ENCODE data around the gene USP9X.

USP9X gene

DNA sequence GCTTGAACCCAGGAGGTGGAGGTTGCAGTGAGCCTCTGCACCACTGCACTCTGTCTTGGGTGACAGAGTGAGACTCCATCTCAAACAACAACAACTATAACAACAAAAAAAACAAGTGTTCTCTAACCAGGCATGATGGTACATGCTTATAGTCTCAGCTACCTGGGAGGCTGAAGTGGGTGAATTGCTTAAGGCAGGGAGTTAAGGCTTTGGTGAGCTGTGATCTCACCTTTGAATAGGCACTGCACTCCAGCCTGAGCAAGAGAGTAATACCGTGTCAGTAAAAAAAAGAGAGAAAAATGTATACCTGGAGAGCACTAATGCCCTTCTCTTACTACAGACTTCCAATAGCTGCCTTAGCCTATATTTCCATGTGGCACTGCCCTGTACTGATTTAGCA, 18.9 kb upstream of the USP9X start:
- no peak for DNase-seq (ENCODE audit: low spot score in 2 of 2)
- Mint-ChIP-seq H3K4me1 (no peaks in the 10 kb centered on the region), H3K27ac (ENCODE audit: low read depth) (no peak overlapping the region), H3K27me3 (no peaks in the 10 kb centered on the region), H3K4me3 (no peak overlapping the region), H3K36me3 (ENCODE audit: insufficient read depth) (no peaks in the 10 kb centered on the region), H3K9me3 (no peaks in the 10 kb centered on the region)
- no peak for ATAC-seq (replicated peaks; ENCODE audit: extremely low read depth, poor library complexity, severe bottlenecking)

- ATAC-seq (replicated peaks; ENCODE audit: extremely low read depth, poor library complexity, severe bottlenecking) = no peak
Measured at GRCh38 chrX:41066969-41067368, 18.3 kb upstream of the USP9X start.

GRCh38 chrX:41067721-41068120, 17.5 kb upstream of the USP9X start:
- ATAC-seq (replicated peaks; ENCODE audit: extremely low read depth, poor library complexity, severe bottlenecking) = no peak

More at GRCh38 chrX:41066969-41067368, 18.3 kb upstream of the USP9X start:
- no peaks in the 10 kb centered on the region for H3K9me3 Mint-ChIP-seq
- H3K4me1 Mint-ChIP-seq = no peaks in the 10 kb centered on the region
- no peak for DNase-seq (ENCODE audit: low spot score in 2 of 2)
- no peak overlapping the region for H3K4me3 Mint-ChIP-seq
- no peaks in the 10 kb centered on the region for H3K27me3 Mint-ChIP-seq
- H3K36me3 Mint-ChIP-seq (ENCODE audit: insufficient read depth) = no peaks in the 10 kb centered on the region
- H3K27ac Mint-ChIP-seq (ENCODE audit: low read depth) = no peak overlapping the region

GRCh38 chrX:41076742-41077141, 8.5 kb upstream of the USP9X start:
- H3K9me3 Mint-ChIP-seq = no peaks in the 10 kb centered on the region
- H3K4me1 Mint-ChIP-seq = no peaks in the 10 kb centered on the region
- no peak overlapping the region for H3K4me3 Mint-ChIP-seq
- no peaks in the 10 kb centered on the region for H3K36me3 Mint-ChIP-seq (ENCODE audit: insufficient read depth)
- H3K27ac Mint-ChIP-seq (ENCODE audit: low read depth) = no peak overlapping the region
- H3K27me3 Mint-ChIP-seq = no peaks in the 10 kb centered on the region
- DNase-seq (ENCODE audit: low spot score in 2 of 2) (no peak), ATAC-seq (replicated peaks; ENCODE audit: extremely low read depth, poor library complexity, severe bottlenecking) (no peak)

More at GRCh38 chrX:41067721-41068120, 17.5 kb upstream of the USP9X start:
- Mint-ChIP-seq H3K4me3 (no peak overlapping the region), H3K27ac (ENCODE audit: low read depth) (no peak overlapping the region), H3K9me3 (no peaks in the 10 kb centered on the region), H3K4me1 (no peaks in the 10 kb centered on the region), H3K27me3 (no peaks in the 10 kb centered on the region), H3K36me3 (ENCODE audit: insufficient read depth) (no peaks in the 10 kb centered on the region)
- DNase-seq (ENCODE audit: low spot score in 2 of 2) = no peak

DNA sequence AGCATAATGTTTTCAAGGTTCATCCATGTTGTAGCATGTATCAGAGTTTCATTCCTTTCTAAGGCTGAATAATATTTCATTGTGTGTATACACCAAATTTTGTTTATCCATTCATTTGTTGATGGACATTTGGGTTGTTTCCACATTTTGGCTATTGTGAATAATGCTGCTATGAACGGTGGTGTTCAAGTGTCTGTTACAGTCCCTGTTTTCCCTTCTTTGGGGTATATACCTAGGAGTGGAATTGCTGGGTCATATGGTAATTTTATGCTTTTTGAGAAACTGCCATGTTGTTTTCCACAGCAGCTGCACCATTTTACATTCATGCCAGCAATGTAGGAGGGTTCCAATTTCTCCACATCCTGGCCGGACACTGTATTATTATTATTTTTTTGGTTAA, 3.4 kb upstream of the USP9X start:
- ATAC-seq (replicated peaks; ENCODE audit: extremely low read depth, poor library complexity, severe bottlenecking) (no peak), DNase-seq (ENCODE audit: low spot score in 2 of 2) (no peak)
- Mint-ChIP-seq H3K4me1 (no peaks in the 10 kb centered on the region), H3K4me3 (no peak overlapping the region), H3K9me3 (no peaks in the 10 kb centered on the region), H3K27me3 (no peaks in the 10 kb centered on the region), H3K27ac (ENCODE audit: low read depth) (no peak overlapping the region), H3K36me3 (ENCODE audit: insufficient read depth) (peaks cover 24% of the 10 kb centered on the region)

GRCh38 chrX:41082783-41083182, 2.5 kb upstream of the USP9X start:
- H3K27me3 Mint-ChIP-seq = no peaks in the 10 kb centered on the region
- ATAC-seq (replicated peaks; ENCODE audit: extremely low read depth, poor library complexity, severe bottlenecking) (no peak), DNase-seq (ENCODE audit: low spot score in 2 of 2) (no peak)
- H3K4me3 Mint-ChIP-seq = no peak overlapping the region
- H3K36me3 Mint-ChIP-seq (ENCODE audit: insufficient read depth) = peaks cover 26% of the 10 kb centered on the region
- H3K27ac Mint-ChIP-seq (ENCODE audit: low read depth) = no peak overlapping the region
- H3K4me1 Mint-ChIP-seq = no peaks in the 10 kb centered on the region
- no peaks in the 10 kb centered on the region for H3K9me3 Mint-ChIP-seq

DNA sequence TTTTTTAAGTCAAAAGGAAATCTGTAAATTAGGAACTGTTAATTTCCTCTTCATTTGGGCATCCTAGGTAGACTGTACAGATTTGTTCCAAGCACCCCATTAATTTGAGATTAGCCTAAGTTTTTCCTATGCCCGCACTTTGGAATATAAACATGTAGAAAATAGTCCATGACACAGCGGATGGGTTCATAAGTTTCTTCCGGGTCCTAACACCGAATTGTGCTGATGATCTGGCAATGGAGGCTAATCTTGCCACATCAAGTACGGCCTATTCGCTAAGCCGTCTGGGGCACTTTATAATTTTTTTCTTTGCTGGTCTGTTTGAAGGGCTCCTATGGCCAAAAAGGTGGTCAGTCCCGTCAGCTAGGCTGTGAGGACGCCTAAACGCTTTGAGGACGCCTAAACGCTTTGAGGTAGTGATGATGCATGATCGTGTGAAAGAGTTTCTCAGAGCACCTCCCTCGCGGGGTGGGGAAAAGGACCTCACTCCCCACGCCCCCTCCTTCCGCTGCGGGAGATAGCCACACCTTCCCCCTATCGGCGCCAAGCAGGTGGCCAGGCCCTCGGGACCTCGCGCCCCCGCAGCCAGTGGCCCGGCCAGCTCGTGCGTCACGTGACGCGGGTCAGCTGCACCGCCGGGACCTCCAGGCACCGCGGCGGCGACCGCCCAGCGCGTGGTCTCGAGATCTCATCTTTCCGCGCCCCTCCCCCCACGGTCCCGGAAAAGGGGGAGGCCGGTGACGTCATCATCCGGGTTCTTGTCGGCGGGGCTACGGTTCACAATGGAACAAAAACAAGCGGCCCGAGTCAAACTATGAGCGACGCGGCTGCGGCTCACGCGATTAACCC, 977 bp upstream of the USP9X start:
- DNase-seq (ENCODE audit: low spot score in 2 of 2) (peak; percentile 94 to 97), ATAC-seq (replicated peaks; ENCODE audit: extremely low read depth, poor library complexity, severe bottlenecking) (peak; percentile 67)
- Mint-ChIP-seq H3K27ac (ENCODE audit: low read depth) (peak overlapping the region; percentile 95), H3K9me3 (no peaks in the 10 kb centered on the region), H3K36me3 (ENCODE audit: insufficient read depth) (peaks cover 28% of the 10 kb centered on the region), H3K27me3 (no peaks in the 10 kb centered on the region), H3K4me3 (peak overlapping the region; percentile 91), H3K4me1 (peaks cover 9% of the 10 kb centered on the region)

DNA sequence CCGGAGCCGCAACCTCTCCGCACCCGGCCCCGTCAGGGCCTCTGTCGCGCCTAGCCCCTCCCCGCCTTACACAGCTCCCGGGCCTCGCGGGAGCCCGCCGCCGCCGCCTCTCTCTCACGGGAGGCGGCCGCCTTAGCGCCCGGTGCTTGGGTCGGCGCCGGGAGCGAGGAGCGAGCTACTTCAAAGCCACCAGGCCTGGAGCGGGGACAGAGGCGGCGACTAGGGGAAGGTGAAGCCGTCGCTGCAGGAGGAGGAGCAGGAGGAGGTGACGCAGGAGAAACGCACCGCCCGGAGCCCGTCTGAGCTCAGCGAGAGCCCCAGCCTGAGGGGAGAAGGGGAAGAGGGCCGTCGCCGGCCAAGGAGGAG, 250 bp downstream of the USP9X start:
- Mint-ChIP-seq H3K36me3 (ENCODE audit: insufficient read depth) (peaks cover 30% of the 10 kb centered on the region), H3K4me1 (peaks cover 15% of the 10 kb centered on the region), H3K9me3 (no peaks in the 10 kb centered on the region), H3K27ac (ENCODE audit: low read depth) (peak overlapping the region; percentile 95), H3K4me3 (peak overlapping the region; percentile 91), H3K27me3 (no peaks in the 10 kb centered on the region)
- DNase-seq (ENCODE audit: low spot score in 2 of 2) = peak; percentile 45 to 68
- peak; percentile 39 for ATAC-seq (replicated peaks; ENCODE audit: extremely low read depth, poor library complexity, severe bottlenecking)

DNA sequence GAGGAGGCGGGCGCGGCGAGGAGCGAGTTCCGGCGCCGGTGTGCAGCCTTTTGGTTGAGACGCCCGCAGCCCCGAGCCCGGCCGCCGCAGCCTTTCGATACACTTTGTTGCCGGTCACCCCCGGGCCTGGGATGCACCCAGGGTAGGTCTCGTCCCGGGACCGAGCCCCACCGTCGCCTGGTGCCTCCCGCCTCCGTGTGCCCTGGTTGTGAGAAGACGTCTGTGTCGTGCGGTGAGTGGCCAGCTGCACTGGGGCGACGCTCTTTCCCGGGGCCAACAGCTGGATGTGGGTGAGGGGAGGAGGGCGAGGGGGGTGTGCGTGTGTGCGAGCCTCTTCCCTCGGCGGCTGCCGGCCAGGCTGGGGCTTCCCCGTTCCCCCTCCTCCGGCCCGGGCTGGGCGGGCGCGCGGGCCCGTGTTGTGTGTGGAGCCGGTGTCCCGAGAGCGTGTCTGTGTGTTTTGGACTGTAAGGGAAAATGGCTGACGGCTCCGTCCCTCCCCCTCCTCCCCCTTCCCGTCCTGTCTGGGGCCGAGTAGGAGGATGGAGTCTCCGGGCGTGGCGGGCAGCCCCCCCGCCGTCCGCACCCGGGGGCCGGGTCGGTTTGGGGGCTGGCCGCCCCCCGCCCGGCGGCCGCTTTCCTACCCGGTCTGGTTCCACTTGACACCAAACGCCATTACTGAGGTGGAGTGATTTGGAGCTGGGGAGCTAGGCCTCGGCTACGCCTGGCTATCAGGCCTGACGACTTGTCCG, 807 bp downstream of the USP9X start:
- H3K36me3 Mint-ChIP-seq (ENCODE audit: insufficient read depth) = peaks cover 30% of the 10 kb centered on the region
- peak overlapping the region; percentile 95 for H3K27ac Mint-ChIP-seq (ENCODE audit: low read depth)
- DNase-seq (ENCODE audit: low spot score in 2 of 2) (peak; percentile 15 to 18), ATAC-seq (replicated peaks; ENCODE audit: extremely low read depth, poor library complexity, severe bottlenecking) (no peak)
- H3K4me1 Mint-ChIP-seq = peaks cover 20% of the 10 kb centered on the region
- H3K27me3 Mint-ChIP-seq = no peaks in the 10 kb centered on the region
- H3K4me3 Mint-ChIP-seq = peak overlapping the region; percentile 91
- H3K9me3 Mint-ChIP-seq = no peaks in the 10 kb centered on the region

DNA sequence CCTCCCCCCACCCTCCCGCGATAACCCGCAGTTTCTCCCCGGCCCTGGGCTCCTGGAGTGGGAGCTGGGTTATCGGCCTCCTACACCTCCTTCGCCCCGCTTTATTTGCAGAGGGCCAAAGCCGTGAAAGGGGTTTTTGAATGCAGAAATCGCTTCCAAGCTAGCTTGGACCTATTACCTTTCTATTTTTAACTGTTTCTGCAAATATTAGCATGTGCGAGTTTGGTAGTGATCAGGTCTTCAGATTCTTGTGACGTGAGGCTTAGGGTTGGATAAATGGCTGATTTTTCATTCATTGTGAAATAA, 1.3 kb downstream of the USP9X start:
- DNase-seq (ENCODE audit: low spot score in 2 of 2) = no peak
- Mint-ChIP-seq H3K36me3 (ENCODE audit: insufficient read depth) (peaks cover 33% of the 10 kb centered on the region), H3K27me3 (no peaks in the 10 kb centered on the region), H3K4me1 (peaks cover 25% of the 10 kb centered on the region), H3K4me3 (peak overlapping the region; percentile 91), H3K27ac (ENCODE audit: low read depth) (peak overlapping the region; percentile 95), H3K9me3 (no peaks in the 10 kb centered on the region)
- no peak for ATAC-seq (replicated peaks; ENCODE audit: extremely low read depth, poor library complexity, severe bottlenecking)

GRCh38 chrX:41087201-41087600, 2.0 kb downstream of the USP9X start:
- peaks cover 28% of the 10 kb centered on the region for H3K4me1 Mint-ChIP-seq
- ATAC-seq (replicated peaks; ENCODE audit: extremely low read depth, poor library complexity, severe bottlenecking) = no peak
- H3K27ac Mint-ChIP-seq (ENCODE audit: low read depth) = peak overlapping the region; percentile 95
- no peaks in the 10 kb centered on the region for H3K27me3 Mint-ChIP-seq
- DNase-seq (ENCODE audit: low spot score in 2 of 2) = no peak
- H3K4me3 Mint-ChIP-seq = peak overlapping the region; percentile 91
- peaks cover 33% of the 10 kb centered on the region for H3K36me3 Mint-ChIP-seq (ENCODE audit: insufficient read depth)
- no peaks in the 10 kb centered on the region for H3K9me3 Mint-ChIP-seq

GRCh38 chrX:41090568-41091238, 5.5 kb downstream of the USP9X start:
- Mint-ChIP-seq H3K36me3 (ENCODE audit: insufficient read depth) (peaks cover 26% of the 10 kb centered on the region), H3K4me3 (peak overlapping the region; percentile 7), H3K4me1 (peaks cover 48% of the 10 kb centered on the region), H3K27ac (ENCODE audit: low read depth) (no peak overlapping the region), H3K9me3 (no peaks in the 10 kb centered on the region), H3K27me3 (no peaks in the 10 kb centered on the region)
- no peak for ATAC-seq (replicated peaks; ENCODE audit: extremely low read depth, poor library complexity, severe bottlenecking)
- DNase-seq (ENCODE audit: low spot score in 2 of 2) = no peak
